Smooth muscle cell (in vitro differentiated cells): ENCODE data around the gene PDE6H. TPM values are rescaled to one million over a fixed set of nuclear protein-coding genes. Genes with fewer than 3 reads are reported as not detected.

Experiments
- DNase-seq: peaks from one replicate; lab custom pipeline; 2025; ENCODE audit not compliant: unreplicated experiment; lab: John Stamatoyannopoulos, UW
- H2AFZ ChIP-seq: fragments of 200-600 bp; sonication (generic); 2 replicates; pipeline ENCODE4 v1.6.0; 2016; ENCODE audit warnings: antibody characterized with exemption, low read depth, mild to moderate bottlenecking
- H3F3A ChIP-seq: fragments of 200-600 bp; sonication (generic); 2 replicates; pipeline ENCODE4 v1.6.0; 2017; ENCODE audit warnings: antibody characterized with exemption, low read depth
- H3K27ac ChIP-seq: fragments of 200-600 bp; sonication (generic); 2 replicates; pipeline ENCODE4 v1.5.1; 2016; ENCODE audit warnings: low read depth, mild to moderate bottlenecking
- H3K27me3 ChIP-seq: fragments of 200-600 bp; sonication (generic); 2 replicates; pipeline ENCODE4 v1.6.1; 2016; ENCODE audit warnings: low read depth, mild to moderate bottlenecking
- H3K36me3 ChIP-seq: fragments of 200-600 bp; sonication (generic); 2 replicates; pipeline ENCODE4 v1.5.1; 2016; ENCODE audit warnings: low read depth
- H3K4me1 ChIP-seq: fragments of 200-600 bp; sonication (generic); 2 replicates; pipeline ENCODE4 v1.5.1; 2016; ENCODE audit warnings: low read depth
- H3K4me2 ChIP-seq: fragments of 200-600 bp; sonication (generic); 2 replicates; pipeline ENCODE4 v1.6.0; 2016; ENCODE audit warnings: mild to moderate bottlenecking
- H3K4me3 ChIP-seq: fragments of 200-600 bp; sonication (generic); 2 replicates; pipeline ENCODE4 v1.5.1; 2016; ENCODE audit warnings: mild to moderate bottlenecking
- H3K79me2 ChIP-seq: fragments of 200-600 bp; sonication (generic); 2 replicates; pipeline ENCODE4 v1.6.0; 2016; ENCODE audit warnings: low read depth, mild to moderate bottlenecking
- H3K9ac ChIP-seq: fragments of 200-600 bp; sonication (generic); 2 replicates; pipeline ENCODE4 v1.6.0; 2016; ENCODE audit warnings: low read depth
- H3K9me3 ChIP-seq: fragments of 200-600 bp; sonication (generic); replicated peaks from 2 replicates; pipeline ENCODE4 v1.5.1; 2016; ENCODE audit warnings: low read depth
- H4K20me1 ChIP-seq: fragments of 200-600 bp; sonication (generic); 2 replicates; pipeline ENCODE4 v1.6.0; 2016; ENCODE audit warnings: low read depth
- WGBS: methylation state at CpG from one replicate; pipeline ENCODE4 v1.1.7; 2016; ENCODE audit warnings: low lambda C conversion rate; 5-methylcytosine and 5-hydroxymethylcytosine counted together
- polyA plus RNA-seq: library from polyadenylated mRNA; unstranded; fragments of >200 nt; fragmentation: Nextera tagmentation; extraction: Ambion mirVana; gene quantifications from 2 replicates; pipeline ENCODE4 v1.2.1, GENCODE V29; 2016
- total RNA-seq: library from RNA; depleted of rRNA; stranded (reverse); fragments of >200 nt; gene quantifications from 2 replicates; pipeline ENCODE4 v1.2.3, GENCODE V29; 2014
- TF ChIP-seq, protein P1 (sequence below): fragments of 200-600 bp; sonication (generic); IDR thresholded peaks from 2 replicates; pipeline ENCODE4 v1.5.1; 2017; ENCODE audit warnings: borderline replicate concordance, mild to moderate bottlenecking, antibody characterized with exemption; ENCODE audit not compliant: insufficient read depth, poor library complexity, severe bottlenecking

Gene PDE6H
- total and polyA plus RNA-seq, 2 experiments from 2014 or later = not detected

DNA sequence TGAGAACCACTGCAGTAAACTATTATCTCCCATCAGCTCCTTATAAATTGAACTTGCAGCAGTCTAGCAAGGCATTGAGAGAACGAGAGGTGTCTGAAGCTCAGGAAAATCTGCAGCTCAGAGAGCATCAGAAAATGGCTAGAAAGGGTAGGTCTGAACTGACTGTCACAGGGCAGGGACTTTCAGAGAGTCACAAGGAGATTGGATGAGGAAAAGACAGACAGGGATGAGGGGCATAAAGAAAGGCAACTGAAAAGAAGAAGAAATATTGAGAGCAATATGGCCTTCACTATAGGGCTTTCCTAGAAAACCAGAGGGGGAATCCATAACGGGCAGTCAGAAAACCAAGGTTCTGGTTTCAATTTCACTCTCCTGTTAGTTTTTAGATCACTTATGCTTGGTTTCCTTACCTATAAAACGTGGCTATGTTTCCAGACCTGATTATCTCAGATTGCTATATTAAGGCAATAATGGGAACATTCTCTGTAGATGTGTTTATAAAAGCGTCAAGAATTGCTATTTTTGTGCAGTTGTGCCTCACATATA, 40.9 kb downstream of the PDE6H start:
- H4K20me1 ChIP-seq = no peaks in the 10 kb centered on the region
- no peaks in the 10 kb centered on the region for H3K36me3 ChIP-seq

GRCh38 chr12:15014708-15015107, 41.9 kb downstream of the PDE6H start:
- H3F3A ChIP-seq = no peaks in the 10 kb centered on the region

More for the DNA sequence above, 40.9 kb downstream of the PDE6H start:
- Histone ChIP-seq H3K9ac (no peak overlapping the region), H3K27me3 (no peaks in the 10 kb centered on the region), H3K27ac (no peak overlapping the region), H3K79me2 (no peaks in the 10 kb centered on the region), H3K4me1 (no peaks in the 10 kb centered on the region), H3K4me3 (no peak overlapping the region), H3K9me3 (no peaks in the 10 kb centered on the region), H3K4me2 (no peak overlapping the region), H2AFZ (no peak overlapping the region), H3F3A (no peaks in the 10 kb centered on the region)
- 83% methylated on average over 4 of the region's 4 CpGs for WGBS
- no peak for DNase-seq
- TF ChIP-seq, protein P1, sequence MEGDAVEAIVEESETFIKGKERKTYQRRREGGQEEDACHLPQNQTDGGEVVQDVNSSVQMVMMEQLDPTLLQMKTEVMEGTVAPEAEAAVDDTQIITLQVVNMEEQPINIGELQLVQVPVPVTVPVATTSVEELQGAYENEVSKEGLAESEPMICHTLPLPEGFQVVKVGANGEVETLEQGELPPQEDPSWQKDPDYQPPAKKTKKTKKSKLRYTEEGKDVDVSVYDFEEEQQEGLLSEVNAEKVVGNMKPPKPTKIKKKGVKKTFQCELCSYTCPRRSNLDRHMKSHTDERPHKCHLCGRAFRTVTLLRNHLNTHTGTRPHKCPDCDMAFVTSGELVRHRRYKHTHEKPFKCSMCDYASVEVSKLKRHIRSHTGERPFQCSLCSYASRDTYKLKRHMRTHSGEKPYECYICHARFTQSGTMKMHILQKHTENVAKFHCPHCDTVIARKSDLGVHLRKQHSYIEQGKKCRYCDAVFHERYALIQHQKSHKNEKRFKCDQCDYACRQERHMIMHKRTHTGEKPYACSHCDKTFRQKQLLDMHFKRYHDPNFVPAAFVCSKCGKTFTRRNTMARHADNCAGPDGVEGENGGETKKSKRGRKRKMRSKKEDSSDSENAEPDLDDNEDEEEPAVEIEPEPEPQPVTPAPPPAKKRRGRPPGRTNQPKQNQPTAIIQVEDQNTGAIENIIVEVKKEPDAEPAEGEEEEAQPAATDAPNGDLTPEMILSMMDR = no peak

GRCh38 chr12:15015121-15015520, 42.3 kb downstream of the PDE6H start:
- WGBS = 92% methylated on average over 1 of the region's 1 CpG

More at GRCh38 chr12:15014708-15015107, 41.9 kb downstream of the PDE6H start:
- Histone ChIP-seq H2AFZ (no peak overlapping the region), H3K27me3 (no peaks in the 10 kb centered on the region), H3K27ac (no peak overlapping the region), H3K4me3 (no peak overlapping the region), H4K20me1 (no peaks in the 10 kb centered on the region), H3K4me1 (no peaks in the 10 kb centered on the region), H3K79me2 (no peaks in the 10 kb centered on the region), H3K36me3 (no peaks in the 10 kb centered on the region), H3K9ac (no peak overlapping the region), H3K9me3 (no peaks in the 10 kb centered on the region), H3K4me2 (no peak overlapping the region)
- DNase-seq = no peak
- TF ChIP-seq, protein P1 = no peak
- 93% methylated on average over 2 of the region's 2 CpGs for WGBS

More at GRCh38 chr12:15015121-15015520, 42.3 kb downstream of the PDE6H start:
- Histone ChIP-seq H3K9ac (no peak overlapping the region), H3K27me3 (no peaks in the 10 kb centered on the region), H3K36me3 (no peaks in the 10 kb centered on the region), H3F3A (no peaks in the 10 kb centered on the region), H3K4me2 (no peak overlapping the region), H3K79me2 (no peaks in the 10 kb centered on the region), H3K27ac (no peak overlapping the region), H3K4me1 (no peaks in the 10 kb centered on the region), H3K9me3 (no peaks in the 10 kb centered on the region), H4K20me1 (no peaks in the 10 kb centered on the region), H3K4me3 (no peak overlapping the region), H2AFZ (no peak overlapping the region)
- TF ChIP-seq, protein P1 = no peak
- DNase-seq = no peak
